Heart left ventricle (tissue), 13 donors: ENCODE data around the gene GOLGA6L9.
"Not testable (repeated sequence)": the region's sequence is repeated elsewhere in the genome, so short reads cannot be mapped to it uniquely, and the experiment has no call there.

Experiments used
- CTCF ChIP-seq, 12 donors: fragments of 200-600 bp; sonication (generic) in 4 of 12; IDR thresholded peaks; one replicate each; pipeline versions ENCODE4 v1.5.0 to v1.8.0; 2018 to 2022; ENCODE audit warnings: antibody characterized with exemption in 12 of 12, mild to moderate bottlenecking in 5 of 12
- POLR2A ChIP-seq, 2 donors: fragments of 450-650 bp; IDR thresholded peaks; one replicate each; pipeline ENCODE4 v1.6.1; 2017; ENCODE audit warnings: antibody characterized with exemption in 2 of 2, mild to moderate bottlenecking in 2 of 2, moderate library complexity in 2 of 2
- donor health status: ischemic (EF 13 %, LVEDD 7.1; RV severe dilation, severe dysfunction).
- donor health status: DM: no; HTN: yes; CAD: no.
- donor health status: DM: no; HTN: no; CAD: no.
- donor health status: ischemic (EF 25% LVEDD 6.9; RV normal size, moderate dysfunction).
- donor health status: ischemic (EF 25% LVEDD 5.7; RV mildly dilated, moderate dysfunction).
- donor health status: ischemic (EF 35%, LVEDD 5.7; RV mildly dilated, moderate dysfunction).
- donor health status: nonischemic (EF 11% LVEDD 7.7; RV severe dilation, severe dysfunction).
- donor health status: DM: yes; HTN: yes; CAD: no.
- donor health status: PGD.
- donor health status: ischemic (EF 29% LVEDD 5.4; RV normal size, mild dysfunction).
- donor health status: nonischemic (EF 23%, LVEDD 6.1; RV moderate dilation, normal function).

GRCh38 chr15:82476697-82477342 is 47.2 kb downstream of the GOLGA6L9 start:
- not testable (repeated sequence) for TF ChIP-seq CTCF, POLR2A (IDR thresholded peaks at IDR 0.05)
